ENCODE measurements around the gene CSHL1.
"Not testable (repeated sequence)": the region's sequence is repeated elsewhere in the genome, so short reads cannot be mapped to it uniquely, and the experiment has no call there.

CSHL1 gene

DNA sequence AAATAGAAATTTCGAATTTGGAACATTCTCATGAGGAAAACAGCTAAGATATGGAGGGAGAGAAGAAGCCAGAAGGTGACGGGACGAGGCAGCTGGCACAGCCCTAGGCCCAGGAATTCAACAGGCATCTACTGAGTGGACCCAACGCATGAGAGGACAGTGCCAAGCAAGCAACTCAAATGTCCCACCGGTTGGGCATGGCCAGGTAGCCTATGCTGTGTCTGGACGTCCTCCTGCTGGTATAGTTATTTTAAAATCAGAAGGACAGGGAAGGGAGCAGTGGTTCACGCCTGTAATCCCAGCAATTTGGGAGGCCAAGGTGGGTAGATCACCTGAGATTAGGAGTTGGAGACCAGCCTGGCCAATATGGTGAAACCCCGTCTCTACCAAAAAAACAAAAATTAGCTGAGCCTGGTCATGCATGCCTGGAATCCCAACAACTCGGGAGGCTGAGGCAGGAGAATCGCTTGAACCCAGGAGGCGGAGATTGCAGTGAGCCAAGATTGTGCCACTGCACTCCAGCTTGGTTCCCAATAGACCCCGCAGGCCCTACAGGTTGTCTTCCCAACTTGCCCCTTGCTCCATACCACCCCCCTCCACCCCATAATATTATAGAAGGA lies 5.6 kb upstream of the CSHL1 start:
- H3K36me3 ChIP-seq (ENCODE audit: insufficient read depth, insufficient read length, low read length): no peaks in the 10 kb centered on the region
- H3K9me3 ChIP-seq (ENCODE audit: insufficient read depth, low read length): no peaks in the 10 kb centered on the region
- H3K27me3 ChIP-seq (ENCODE audit: insufficient read depth, insufficient read length): no peaks in the 10 kb centered on the region
- no peak for DNase-seq (ENCODE audit: low read depth, low spot score)
- H3K4me3 ChIP-seq (ENCODE audit: insufficient read length, low read depth): no peak overlapping the region
- H3K9ac ChIP-seq (ENCODE audit: insufficient read length, low read depth): no peak overlapping the region
- H3K4me1 ChIP-seq (ENCODE audit: insufficient read depth, insufficient read length): peaks cover 8% of the 10 kb centered on the region
- TF ChIP-seq SUZ12 (IDR thresholded peaks at IDR 0.05; ENCODE audit: extremely low read depth, insufficient read depth, insufficient read length) (no peak), YY1 (IDR thresholded peaks at IDR 0.05; ENCODE audit: insufficient read depth, insufficient read length) (no peak), ZNF274 (IDR thresholded peaks at IDR 0.05; ENCODE audit: low read depth, low read length) (no peak)

DNA sequence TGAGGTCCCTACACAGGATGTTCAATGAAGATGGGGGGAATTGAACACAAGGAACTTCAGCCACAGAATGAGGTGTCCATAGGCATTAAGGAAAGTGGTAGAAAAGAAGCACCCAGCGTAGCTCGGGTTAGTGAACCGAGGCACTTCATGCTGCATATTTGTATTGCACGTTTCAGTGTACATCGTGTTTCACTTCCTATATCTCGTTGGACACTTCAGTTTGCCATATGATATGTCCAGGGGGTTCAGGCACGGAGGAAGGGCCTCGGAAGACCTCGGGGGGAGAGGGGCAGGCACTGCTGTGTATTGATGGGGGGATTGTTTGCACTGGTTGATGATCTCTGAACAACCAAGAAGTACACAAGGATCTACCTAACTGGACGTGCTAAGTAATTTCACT lies 4.7 kb upstream of the CSHL1 start:
- not testable (repeated sequence) for DNase-seq (ENCODE audit: low read depth, low spot score); H3K9ac ChIP-seq (ENCODE audit: insufficient read length, low read depth); H3K36me3 ChIP-seq (ENCODE audit: insufficient read depth, insufficient read length, low read length); H3K27me3 ChIP-seq (ENCODE audit: insufficient read depth, insufficient read length); H3K4me3 ChIP-seq (ENCODE audit: insufficient read length, low read depth); H3K9me3 ChIP-seq (ENCODE audit: insufficient read depth, low read length)
- H3K4me1 ChIP-seq (ENCODE audit: insufficient read depth, insufficient read length): peaks cover 11% of the 10 kb centered on the region

DNA sequence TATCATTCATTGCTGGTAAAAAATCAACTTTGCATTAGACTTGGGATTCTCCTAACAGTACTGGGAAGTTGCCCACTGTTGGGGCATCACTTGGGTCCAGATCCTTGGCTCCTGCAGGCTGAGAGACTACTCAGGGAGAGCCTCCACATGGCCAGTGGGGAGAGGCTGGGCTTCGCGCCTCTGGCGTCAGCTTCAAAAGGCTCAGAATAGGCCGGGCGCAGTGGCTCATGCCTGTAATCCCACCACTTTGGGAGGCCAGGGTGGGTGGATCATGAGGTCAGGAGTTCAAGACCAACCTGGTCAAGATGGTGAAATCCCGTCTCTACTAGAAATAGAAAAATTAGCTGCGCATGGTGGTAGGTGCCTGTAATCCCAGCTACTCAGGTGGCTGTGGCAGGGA lies 3.4 kb upstream of the CSHL1 start:
- TF ChIP-seq ZNF274 (IDR thresholded peaks at IDR 0.05; ENCODE audit: low read depth, low read length) (no peak), SUZ12 (IDR thresholded peaks at IDR 0.05; ENCODE audit: extremely low read depth, insufficient read depth, insufficient read length) (no peak), YY1 (IDR thresholded peaks at IDR 0.05; ENCODE audit: insufficient read depth, insufficient read length) (no peak)
- no peaks in the 10 kb centered on the region for H3K36me3 ChIP-seq (ENCODE audit: insufficient read depth, insufficient read length, low read length)
- peaks cover 11% of the 10 kb centered on the region for H3K4me1 ChIP-seq (ENCODE audit: insufficient read depth, insufficient read length)
- no peak overlapping the region for H3K9ac ChIP-seq (ENCODE audit: insufficient read length, low read depth)
- H3K27me3 ChIP-seq (ENCODE audit: insufficient read depth, insufficient read length): no peaks in the 10 kb centered on the region
- H3K4me3 ChIP-seq (ENCODE audit: insufficient read length, low read depth): no peak overlapping the region
- no peaks in the 10 kb centered on the region for H3K9me3 ChIP-seq (ENCODE audit: insufficient read depth, low read length)
- DNase-seq (ENCODE audit: low read depth, low spot score): no peak

GRCh38 chr17:63911657-63912100 lies 621 bp upstream of the CSHL1 start:
- TF ChIP-seq YY1 (IDR thresholded peaks at IDR 0.05; ENCODE audit: insufficient read depth, insufficient read length) (no peak), SUZ12 (IDR thresholded peaks at IDR 0.05; ENCODE audit: extremely low read depth, insufficient read depth, insufficient read length) (no peak), ZNF274 (IDR thresholded peaks at IDR 0.05; ENCODE audit: low read depth, low read length) (no peak)
- Histone ChIP-seq H3K36me3 (ENCODE audit: insufficient read depth, insufficient read length, low read length) (no peaks in the 10 kb centered on the region), H3K9ac (ENCODE audit: insufficient read length, low read depth) (no peak overlapping the region), H3K4me3 (ENCODE audit: insufficient read length, low read depth) (no peak overlapping the region), H3K27me3 (ENCODE audit: insufficient read depth, insufficient read length) (no peaks in the 10 kb centered on the region), H3K4me1 (ENCODE audit: insufficient read depth, insufficient read length) (peaks cover 3% of the 10 kb centered on the region), H3K9me3 (ENCODE audit: insufficient read depth, low read length) (no peaks in the 10 kb centered on the region)
- DNase-seq (ENCODE audit: low read depth, low spot score): no peak

- TF ChIP-seq YY1 (IDR thresholded peaks at IDR 0.05; ENCODE audit: insufficient read depth, insufficient read length): no peak
- no peak for TF ChIP-seq SUZ12 (IDR thresholded peaks at IDR 0.05; ENCODE audit: extremely low read depth, insufficient read depth, insufficient read length)
- TF ChIP-seq ZNF274 (IDR thresholded peaks at IDR 0.05; ENCODE audit: low read depth, low read length): no peak
- H3K27me3 ChIP-seq (ENCODE audit: insufficient read depth, insufficient read length): no peaks in the 10 kb centered on the region
- DNase-seq (ENCODE audit: low read depth, low spot score): no peak
- no peaks in the 10 kb centered on the region for H3K9me3 ChIP-seq (ENCODE audit: insufficient read depth, low read length)
- H3K36me3 ChIP-seq (ENCODE audit: insufficient read depth, insufficient read length, low read length): no peaks in the 10 kb centered on the region
- H3K4me1 ChIP-seq (ENCODE audit: insufficient read depth, insufficient read length): peaks cover 3% of the 10 kb centered on the region
- no peak overlapping the region for H3K4me3 ChIP-seq (ENCODE audit: insufficient read length, low read depth)
- no peak overlapping the region for H3K9ac ChIP-seq (ENCODE audit: insufficient read length, low read depth)
Observed at GRCh38 chr17:63910096-63910495, 962 bp downstream of the CSHL1 start.

DNA sequence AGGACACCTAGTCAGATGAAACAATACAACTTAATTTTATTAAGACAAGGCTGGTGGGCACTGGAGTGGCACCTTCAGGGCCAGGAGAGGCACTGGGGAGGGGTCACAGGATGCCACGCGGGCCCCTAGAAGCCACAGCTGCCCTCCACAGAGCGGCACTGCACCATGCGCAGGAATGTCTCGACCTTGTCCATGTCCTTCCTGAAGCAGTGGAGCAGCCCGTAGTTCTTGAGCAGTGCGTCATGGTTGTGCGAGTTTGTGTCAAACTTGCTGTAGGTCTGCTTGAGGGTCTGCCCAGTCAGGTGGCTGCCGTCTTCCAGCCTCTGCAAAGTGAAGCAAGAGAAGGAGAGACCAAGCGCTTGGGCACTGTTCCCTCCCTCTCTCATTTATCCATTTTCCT lies 1.5 kb downstream of the CSHL1 start:
- not testable (repeated sequence) for H3K27me3 ChIP-seq (ENCODE audit: insufficient read depth, insufficient read length); DNase-seq (ENCODE audit: low read depth, low spot score); H3K9me3 ChIP-seq (ENCODE audit: insufficient read depth, low read length); H3K4me3 ChIP-seq (ENCODE audit: insufficient read length, low read depth); H3K36me3 ChIP-seq (ENCODE audit: insufficient read depth, insufficient read length, low read length); H3K9ac ChIP-seq (ENCODE audit: insufficient read length, low read depth); H3K4me1 ChIP-seq (ENCODE audit: insufficient read depth, insufficient read length)

DNA sequence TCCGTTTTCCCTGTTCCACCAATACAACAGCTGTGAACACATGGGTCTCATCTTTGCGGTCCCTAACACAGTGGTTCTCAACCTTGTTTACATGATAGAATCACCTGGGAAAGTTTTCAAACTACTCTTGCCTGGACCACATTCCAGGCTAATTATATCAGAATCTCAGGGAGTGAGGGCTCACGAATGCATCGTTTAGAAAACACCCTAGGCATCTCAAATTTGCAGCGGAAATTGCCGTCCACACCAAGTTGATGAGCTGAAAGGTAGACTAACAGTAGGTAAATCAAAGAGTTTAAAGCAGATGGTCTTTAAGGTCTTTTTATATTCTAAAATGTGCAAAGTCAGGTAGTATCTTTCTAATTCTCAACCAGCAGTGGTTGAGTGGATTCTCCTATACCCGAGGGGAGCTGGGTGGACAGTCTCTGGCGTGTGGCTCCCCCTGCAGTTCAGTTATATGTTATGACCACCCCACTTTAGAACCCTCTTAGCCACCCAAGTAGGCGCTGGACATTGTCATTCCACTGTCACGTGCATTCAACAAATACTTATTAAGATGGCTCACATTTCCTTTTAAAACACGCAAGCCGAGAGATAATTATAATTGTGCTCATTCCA lies 3.8 kb downstream of the CSHL1 start:
- H3K4me1 ChIP-seq (ENCODE audit: insufficient read depth, insufficient read length); DNase-seq (ENCODE audit: low read depth, low spot score); H3K36me3 ChIP-seq (ENCODE audit: insufficient read depth, insufficient read length, low read length); H3K9ac ChIP-seq (ENCODE audit: insufficient read length, low read depth); H3K4me3 ChIP-seq (ENCODE audit: insufficient read length, low read depth); H3K9me3 ChIP-seq (ENCODE audit: insufficient read depth, low read length); H3K27me3 ChIP-seq (ENCODE audit: insufficient read depth, insufficient read length): not testable (repeated sequence)

DNA sequence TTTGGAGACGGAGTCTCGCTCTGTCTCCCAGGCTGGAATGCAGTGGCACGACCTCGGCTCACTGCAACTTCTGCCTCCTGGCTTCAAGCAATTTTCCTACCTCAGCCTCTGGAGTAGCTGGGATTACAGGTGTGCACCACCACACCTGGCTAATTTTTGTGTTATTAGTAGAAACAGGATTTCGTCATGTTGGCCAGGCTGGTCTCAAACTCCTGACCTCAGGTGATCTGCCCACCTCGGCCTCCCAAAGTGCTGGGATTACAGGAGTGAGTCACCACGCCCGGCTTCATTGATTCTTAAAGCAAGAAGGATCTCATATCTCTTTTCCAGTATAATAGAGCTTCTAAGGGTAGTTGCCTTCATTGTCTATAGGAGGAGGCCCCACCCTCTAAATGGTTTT lies 6.3 kb downstream of the CSHL1 start:
- H3K4me1 ChIP-seq (ENCODE audit: insufficient read depth, insufficient read length); H3K27me3 ChIP-seq (ENCODE audit: insufficient read depth, insufficient read length); DNase-seq (ENCODE audit: low read depth, low spot score); H3K9ac ChIP-seq (ENCODE audit: insufficient read length, low read depth); H3K4me3 ChIP-seq (ENCODE audit: insufficient read length, low read depth); H3K9me3 ChIP-seq (ENCODE audit: insufficient read depth, low read length); H3K36me3 ChIP-seq (ENCODE audit: insufficient read depth, insufficient read length, low read length): not testable (repeated sequence)

DNA sequence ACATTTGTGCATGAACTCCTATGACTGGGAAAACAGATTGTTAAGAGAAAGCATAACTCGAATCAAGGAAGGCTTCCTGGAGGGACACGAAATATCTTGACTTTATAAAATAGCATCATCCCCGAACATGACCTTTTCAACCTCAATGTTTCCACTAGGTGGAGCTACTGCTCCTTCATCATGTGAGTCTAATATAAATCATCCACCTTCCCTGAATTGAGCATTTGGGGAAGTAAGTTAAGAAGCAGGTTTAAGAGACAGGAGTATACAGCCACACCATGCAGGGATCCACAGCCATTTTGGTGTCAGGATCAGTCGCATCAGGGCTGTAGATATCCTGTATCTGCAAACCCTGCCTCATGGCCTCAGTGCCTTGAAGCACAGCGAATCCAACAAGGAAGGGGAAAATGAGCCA lies 7.3 kb downstream of the CSHL1 start:
- DNase-seq (ENCODE audit: low read depth, low spot score); H3K9ac ChIP-seq (ENCODE audit: insufficient read length, low read depth): not testable (repeated sequence)

DNA sequence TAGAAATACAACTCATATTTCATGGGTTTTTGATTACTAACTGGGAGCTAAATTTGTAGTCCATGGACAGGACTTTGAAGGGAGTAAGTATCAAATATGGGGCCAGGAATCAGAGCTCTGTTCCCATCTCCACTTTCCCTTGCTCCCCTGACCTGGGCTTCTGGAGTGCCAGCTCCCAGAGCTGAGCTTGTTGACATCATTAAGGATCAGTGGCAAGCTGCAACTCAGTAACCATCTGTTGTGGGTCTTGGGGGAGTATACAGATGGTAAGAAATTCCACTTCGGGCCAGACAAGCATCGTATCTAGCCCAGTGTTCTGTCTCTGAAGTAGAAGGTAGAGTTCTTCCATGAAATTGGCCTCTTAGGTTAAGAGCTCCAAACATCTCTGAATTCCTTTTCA lies 9.1 kb downstream of the CSHL1 start:
- not testable (repeated sequence) for H3K36me3 ChIP-seq (ENCODE audit: insufficient read depth, insufficient read length, low read length); H3K9ac ChIP-seq (ENCODE audit: insufficient read length, low read depth); H3K4me3 ChIP-seq (ENCODE audit: insufficient read length, low read depth); H3K9me3 ChIP-seq (ENCODE audit: insufficient read depth, low read length); H3K27me3 ChIP-seq (ENCODE audit: insufficient read depth, insufficient read length); DNase-seq (ENCODE audit: low read depth, low spot score); H3K4me1 ChIP-seq (ENCODE audit: insufficient read depth, insufficient read length)

More for the DNA sequence above, 7.3 kb downstream of the CSHL1 start:
- not testable (repeated sequence) for H3K9me3 ChIP-seq (ENCODE audit: insufficient read depth, low read length); H3K4me3 ChIP-seq (ENCODE audit: insufficient read length, low read depth); H3K4me1 ChIP-seq (ENCODE audit: insufficient read depth, insufficient read length); H3K27me3 ChIP-seq (ENCODE audit: insufficient read depth, insufficient read length); H3K36me3 ChIP-seq (ENCODE audit: insufficient read depth, insufficient read length, low read length)
